Ishikawa (cell line): Measurements from ENCODE around the gene BET1L.

Source experiments
- CEBPB ChIP-seq: IDR thresholded peaks from 2 replicates; pipeline ENCODE4 v1.6.1; 2012
- CREB1 ChIP-seq: IDR thresholded peaks from 2 replicates; pipeline ENCODE4 v1.6.1; 2012; ENCODE audit warnings: low read depth
- EGR1 ChIP-seq: IDR thresholded peaks from 2 replicates; pipeline ENCODE4 v1.6.1; 2012
- EP300 ChIP-seq: IDR thresholded peaks from 2 replicates; pipeline ENCODE4 v1.6.1; 2012; ENCODE audit warnings: borderline replicate concordance
- FOXM1 ChIP-seq: IDR thresholded peaks from 2 replicates; pipeline ENCODE4 v1.6.1; 2012; ENCODE audit warnings: low read depth, borderline replicate concordance
- MAX ChIP-seq: IDR thresholded peaks from 2 replicates; pipeline ENCODE4 v1.6.1; 2012
- NFIC ChIP-seq: IDR thresholded peaks from 2 replicates; pipeline ENCODE4 v1.6.1; 2012
- RAD21 ChIP-seq: IDR thresholded peaks from 2 replicates; pipeline ENCODE4 v1.6.1; 2012; ENCODE audit warnings: low read depth
- REST ChIP-seq: IDR thresholded peaks from 2 replicates; pipeline ENCODE4 v1.6.1; 2012; ENCODE audit warnings: low read depth, mild to moderate bottlenecking
- TAF1 ChIP-seq: IDR thresholded peaks from 2 replicates; pipeline ENCODE4 v1.6.1; 2012; ENCODE audit warnings: low read depth, mild to moderate bottlenecking
- TCF12 ChIP-seq: IDR thresholded peaks from 2 replicates; pipeline ENCODE4 v1.6.1; 2012; ENCODE audit warnings: low read depth
- TEAD4 ChIP-seq: IDR thresholded peaks from 2 replicates; pipeline ENCODE4 v1.6.1; 2012
- USF1 ChIP-seq: IDR thresholded peaks from 2 replicates; pipeline ENCODE4 v1.6.1; 2012
- YY1 ChIP-seq: IDR thresholded peaks from 2 replicates; pipeline ENCODE4 v1.6.1; 2012; ENCODE audit warnings: low read depth
- ZBTB7A ChIP-seq: IDR thresholded peaks from 2 replicates; pipeline ENCODE4 v1.6.1; 2012; ENCODE audit warnings: low read depth

Gene BET1L

GRCh38 chr11:202490-202889, 4.7 kb downstream of the BET1L start:
- TF ChIP-seq TEAD4, result no peak
- TF ChIP-seq CREB1, result no peak
- TF ChIP-seq YY1, result no peak
- TF ChIP-seq MAX, result no peak
- TF ChIP-seq TAF1, result no peak
- no peak for TF ChIP-seq REST
- TF ChIP-seq CEBPB, result no peak
- TF ChIP-seq TCF12, result no peak
- TF ChIP-seq NFIC, result no peak
- TF ChIP-seq FOXM1, result no peak

GRCh38 chr11:201966-202365, 5.2 kb downstream of the BET1L start:
- TF ChIP-seq TCF12, result no peak
- TF ChIP-seq RAD21, result no peak

GRCh38 chr11:200224-201003, 6.8 kb downstream of the BET1L start:
- TF ChIP-seq CEBPB, result no peak
- no peak for TF ChIP-seq EGR1
- TF ChIP-seq MAX, result no peak
- TF ChIP-seq CREB1, result no peak
- TF ChIP-seq ZBTB7A, result no peak
- no peak for TF ChIP-seq TEAD4
- no peak for TF ChIP-seq FOXM1
- no peak for TF ChIP-seq TAF1
- no peak for TF ChIP-seq REST
- no peak for TF ChIP-seq NFIC
- TF ChIP-seq YY1, result no peak
- no peak for TF ChIP-seq RAD21
- TF ChIP-seq TCF12, result no peak
- TF ChIP-seq USF1, result no peak
- no peak for TF ChIP-seq EP300

GRCh38 chr11:199782-200181, 7.4 kb downstream of the BET1L start:
- TF ChIP-seq CREB1 (no peak), ZBTB7A (no peak), CEBPB (no peak), USF1 (no peak), EP300 (no peak)

- no peak for TF ChIP-seq MAX
- no peak for TF ChIP-seq NFIC
Measured at GRCh38 chr11:199004-199581, 8.1 kb downstream of the BET1L start.

- no peak for TF ChIP-seq YY1
- TF ChIP-seq NFIC, result no peak
- no peak for TF ChIP-seq CREB1
- no peak for TF ChIP-seq MAX
- no peak for TF ChIP-seq CEBPB
- TF ChIP-seq REST, result no peak
- no peak for TF ChIP-seq RAD21
- no peak for TF ChIP-seq ZBTB7A
- TF ChIP-seq FOXM1, result no peak
- no peak for TF ChIP-seq USF1
- no peak for TF ChIP-seq TAF1
- TF ChIP-seq EP300, result no peak
- no peak for TF ChIP-seq TEAD4
- TF ChIP-seq EGR1, result no peak
- TF ChIP-seq TCF12, result no peak
Measured at GRCh38 chr11:198236-198806, 8.9 kb downstream of the BET1L start.
